GM21360 (cell line): ENCODE results near the gene NMRK1.
A peak's percentile ranks its signal among the peaks of the same experiment; 100 is the strongest.

Experiments used
- ATAC-seq: cut with Tn5 transposase; IDR thresholded peaks from one replicate; pipeline ENCODE4 v1.9.1; 2021; ENCODE audit warnings: mild to moderate bottlenecking, moderate library complexity; ENCODE audit not compliant: unreplicated experiment

The NMRK1 gene

GRCh38 chr9:75102177-75102790, 14.3 kb upstream of the NMRK1 start:
- ATAC-seq = no peak

- ATAC-seq = no peak
Observed at GRCh38 chr9:75101004-75101588, 13.1 kb upstream of the NMRK1 start.

GRCh38 chr9:75096796-75097195, 8.8 kb upstream of the NMRK1 start:
- no peak for ATAC-seq

GRCh38 chr9:75092766-75093165, 4.8 kb upstream of the NMRK1 start:
- ATAC-seq = no peak

GRCh38 chr9:75090579-75090978, 2.6 kb upstream of the NMRK1 start:
- no peak for ATAC-seq

- ATAC-seq = no peak
Observed at GRCh38 chr9:75089373-75089766, 1.4 kb upstream of the NMRK1 start.

- ATAC-seq = peak; percentile 29
Observed at GRCh38 chr9:75088646-75089372, 854 bp upstream of the NMRK1 start.

GRCh38 chr9:75087289-75087823, 599 bp downstream of the NMRK1 start:
- ATAC-seq = peak; percentile 22

- ATAC-seq = no peak
Observed at GRCh38 chr9:75086541-75087288, 1.2 kb downstream of the NMRK1 start.

GRCh38 chr9:75085640-75086039, 2.3 kb downstream of the NMRK1 start:
- no peak for ATAC-seq

- no peak for ATAC-seq
Observed at GRCh38 chr9:75084081-75084672, 3.8 kb downstream of the NMRK1 start.

GRCh38 chr9:75083188-75083970, 4.6 kb downstream of the NMRK1 start:
- no peak for ATAC-seq

- no peak for ATAC-seq
Observed at GRCh38 chr9:75081632-75082031, 6.3 kb downstream of the NMRK1 start.

GRCh38 chr9:75072895-75073294, 15.1 kb downstream of the NMRK1 start:
- no peak for ATAC-seq

GRCh38 chr9:75071530-75072122, 16.3 kb downstream of the NMRK1 start:
- peak; percentile 65 for ATAC-seq

GRCh38 chr9:75069171-75069570, 18.8 kb downstream of the NMRK1 start:
- no peak for ATAC-seq

GRCh38 chr9:75067894-75068293, 20.1 kb downstream of the NMRK1 start:
- no peak for ATAC-seq

- ATAC-seq = no peak
Observed at GRCh38 chr9:75065510-75065909, 22.4 kb downstream of the NMRK1 start.

GRCh38 chr9:75064307-75065025, 23.5 kb downstream of the NMRK1 start:
- ATAC-seq = no peak
